IgD-negative memory B cell (primary cell): ENCODE results near the gene NAP1L5. TPM values are rescaled to one million over a fixed set of nuclear protein-coding genes. Genes with fewer than 3 reads are reported as not detected.

Experiments
- H3K27ac Mint-ChIP-seq, 3 donors: one replicate each; pipeline ENCODE4 v1.8.0; 2020 to 2022; ENCODE audit warnings: mild to moderate bottlenecking in 3 of 3, mixed read lengths in 3 of 3, moderate library complexity in 1 of 3
- H3K27me3 Mint-ChIP-seq: one replicate; pipeline ENCODE4 v1.8.0; 2021; ENCODE audit warnings: mixed read lengths
- H3K36me3 Mint-ChIP-seq: one replicate; pipeline ENCODE4 v1.8.0; 2020; ENCODE audit warnings: mild to moderate bottlenecking, mixed read lengths
- H3K4me1 Mint-ChIP-seq, 3 donors: one replicate each; pipeline ENCODE4 v1.8.0; 2020 to 2022; ENCODE audit warnings: mixed read lengths in 3 of 3, mild to moderate bottlenecking in 1 of 3
- H3K4me3 Mint-ChIP-seq, 4 donors: one replicate each; pipeline ENCODE4 v1.8.0; 2020 to 2022; ENCODE audit warnings: mild to moderate bottlenecking in 4 of 4, mixed read lengths in 4 of 4, moderate library complexity in 3 of 4
- H3K9me3 Mint-ChIP-seq, 3 donors: one replicate each; pipeline ENCODE4 v1.8.0; 2020 to 2021; ENCODE audit warnings: mixed read lengths in 3 of 3, mild to moderate bottlenecking in 1 of 3
- polyA plus RNA-seq: library from polyadenylated mRNA; unstranded; fragments of 300-500 nt; fragmentation: Illumina TruSeq; gene quantifications from one replicate; pipeline ENCODE4 v1.2.3, GENCODE V29; 2021

The NAP1L5 gene
- polyA plus RNA-seq, 1 donor from 2014 or later = 1.0 TPM

- H3K4me1 Mint-ChIP-seq = peaks cover 0 to 2% (median 0%) of the 10 kb centered on the region in 3 donors
- peak overlapping the region in 1 of 3 donors; percentile 24 for H3K27ac Mint-ChIP-seq
- no peaks in the 10 kb centered on the region for H3K9me3 Mint-ChIP-seq
- no peaks in the 10 kb centered on the region for H3K27me3 Mint-ChIP-seq
- peaks cover 9% of the 10 kb centered on the region for H3K36me3 Mint-ChIP-seq
- peak overlapping the region in 1 of 4 donors; percentile 26 for H3K4me3 Mint-ChIP-seq
Measured at GRCh38 chr4:88660446-88661294, 37.0 kb downstream of the NAP1L5 start.

- Mint-ChIP-seq H3K9me3 (no peaks in the 10 kb centered on the region), H3K27me3 (no peaks in the 10 kb centered on the region), H3K27ac (no peak overlapping the region), H3K4me1 (peaks cover 0 to 2% (median 0%) of the 10 kb centered on the region in 3 donors), H3K36me3 (peaks cover 14% of the 10 kb centered on the region), H3K4me3 (no peak overlapping the region)
Measured at GRCh38 chr4:88659890-88660208, 37.8 kb downstream of the NAP1L5 start.

GRCh38 chr4:88659055-88659889, 38.4 kb downstream of the NAP1L5 start:
- Mint-ChIP-seq H3K27me3 (no peaks in the 10 kb centered on the region), H3K27ac (no peak overlapping the region), H3K4me1 (peaks cover 0 to 2% (median 0%) of the 10 kb centered on the region in 3 donors), H3K4me3 (no peak overlapping the region), H3K9me3 (no peaks in the 10 kb centered on the region), H3K36me3 (peaks cover 14% of the 10 kb centered on the region)

GRCh38 chr4:88655226-88655625, 42.4 kb downstream of the NAP1L5 start:
- Mint-ChIP-seq H3K27ac (no peak overlapping the region), H3K27me3 (no peaks in the 10 kb centered on the region), H3K36me3 (peaks cover 14% of the 10 kb centered on the region), H3K9me3 (no peaks in the 10 kb centered on the region), H3K4me3 (no peak overlapping the region), H3K4me1 (peaks cover 0 to 3% (median 2%) of the 10 kb centered on the region in 3 donors)

GRCh38 chr4:88653371-88653946, 44.2 kb downstream of the NAP1L5 start:
- no peaks in the 10 kb centered on the region for H3K27me3 Mint-ChIP-seq
- peak overlapping the region in 2 of 3 donors; percentile 53 to 69 for H3K27ac Mint-ChIP-seq
- H3K4me3 Mint-ChIP-seq = no peak overlapping the region
- H3K9me3 Mint-ChIP-seq = no peaks in the 10 kb centered on the region
- H3K36me3 Mint-ChIP-seq = peaks cover 13% of the 10 kb centered on the region
- peaks cover 0 to 8% (median 2%) of the 10 kb centered on the region in 3 donors for H3K4me1 Mint-ChIP-seq

- Mint-ChIP-seq H3K36me3 (peaks cover 2% of the 10 kb centered on the region), H3K4me1 (peaks cover 0 to 18% (median 6%) of the 10 kb centered on the region in 3 donors), H3K9me3 (no peaks in the 10 kb centered on the region), H3K27ac (no peak overlapping the region), H3K4me3 (no peak overlapping the region), H3K27me3 (no peaks in the 10 kb centered on the region)
Measured at GRCh38 chr4:88649716-88650115, 47.9 kb downstream of the NAP1L5 start.

- Mint-ChIP-seq H3K27me3 (no peaks in the 10 kb centered on the region), H3K4me3 (no peak overlapping the region), H3K4me1 (peaks cover 4 to 19% (median 6%) of the 10 kb centered on the region in 3 donors)
Measured at GRCh38 chr4:88646528-88647280, 50.9 kb downstream of the NAP1L5 start.

GRCh38 chr4:88645994-88646393, 51.6 kb downstream of the NAP1L5 start:
- Mint-ChIP-seq H3K27me3 (no peaks in the 10 kb centered on the region), H3K4me3 (no peak overlapping the region), H3K36me3 (peaks cover 9% of the 10 kb centered on the region), H3K4me1 (peaks cover 10 to 25% (median 12%) of the 10 kb centered on the region in 3 donors), H3K9me3 (peaks cover 0 to 1% (median 0%) of the 10 kb centered on the region in 3 donors), H3K27ac (peak overlapping the region in 1 of 3 donors; percentile 47)

More at GRCh38 chr4:88646528-88647280, 50.9 kb downstream of the NAP1L5 start:
- Mint-ChIP-seq H3K27ac (peak overlapping the region in 1 of 3 donors; percentile 4), H3K36me3 (peaks cover 4% of the 10 kb centered on the region), H3K9me3 (peaks cover 0 to 1% (median 0%) of the 10 kb centered on the region in 3 donors)

Other genes starting within 250 kb of the NAP1L5 start
- gene HERC5, start 240.7 kb downstream of the NAP1L5 start, polyA plus RNA-seq = 14.6 TPM
- 212 TPM for gene PYURF, start 174.1 kb downstream of the NAP1L5 start, polyA plus RNA-seq
- 32.6 TPM for gene HERC3, start 105.3 kb downstream of the NAP1L5 start, polyA plus RNA-seq